Heart left ventricle (tissue), 16 donors: ENCODE data around the gene ROBO1. TPM values are rescaled to one million over a fixed set of nuclear protein-coding genes. Genes with fewer than 3 reads are reported as not detected.

ENCODE experiments used
- ATAC-seq, 4 donors: fragments of 200-7000 bp; cut with Tn5 transposase; one replicate each; pipeline ENCODE4 v1.9.1; 2020 to 2022; ENCODE audit warnings: moderate library complexity in 4 of 4, mild to moderate bottlenecking in 3 of 4, moderate number of reproducible peaks in 1 of 4
- DNase-seq, 5 donors: peaks; one replicate each; pipeline ENCODE4 v3.0.0-alpha.2; 2020
- H3K27ac ChIP-seq, 12 donors: fragments of 200-600 bp; sonication (generic) in 4 of 12; one replicate each; pipeline versions ENCODE4 v1.5.0 to v1.8.0; 2016 to 2022; ENCODE audit warnings: mild to moderate bottlenecking in 2 of 12
- H3K27me3 ChIP-seq, 9 donors: fragments of 200-600 bp; sonication (generic) in 2 of 9; one replicate each; pipeline versions ENCODE4 v1.5.1 to v1.8.0; 2016 to 2022; ENCODE audit warnings: mild to moderate bottlenecking in 3 of 9
- H3K36me3 ChIP-seq, 9 donors: fragments of 200-600 bp; sonication (generic) in 2 of 9; one replicate each; pipeline versions ENCODE4 v1.5.0 to v1.8.0; 2018 to 2022; ENCODE audit warnings: mild to moderate bottlenecking in 2 of 9
- H3K4me1 ChIP-seq, 12 donors: fragments of 200-600 bp; sonication (generic) in 4 of 12; one replicate each; pipeline versions ENCODE4 v1.5.0 to v1.8.0; 2016 to 2022; ENCODE audit warnings: mild to moderate bottlenecking in 3 of 12
- H3K4me3 ChIP-seq, 12 donors: fragments of 200-600 bp; sonication (generic) in 4 of 12; one replicate each; pipeline versions ENCODE4 v1.5.0 to v1.8.0; 2017 to 2022; ENCODE audit warnings: mild to moderate bottlenecking in 9 of 12, moderate library complexity in 4 of 12
- H3K9me3 ChIP-seq, 12 donors: fragments of 200-600 bp; sonication (generic) in 4 of 12; one replicate each; pipeline versions ENCODE4 v1.5.0 to v1.8.0; 2016 to 2022; ENCODE audit warnings: mild to moderate bottlenecking in 1 of 12
- CTCF ChIP-seq, 12 donors: fragments of 200-600 bp; sonication (generic) in 4 of 12; IDR thresholded peaks; one replicate each; pipeline versions ENCODE4 v1.5.0 to v1.8.0; 2018 to 2022; ENCODE audit warnings: antibody characterized with exemption in 12 of 12, mild to moderate bottlenecking in 5 of 12
- POLR2A ChIP-seq, 2 donors: fragments of 450-650 bp; IDR thresholded peaks; one replicate each; pipeline ENCODE4 v1.6.1; 2017; ENCODE audit warnings: antibody characterized with exemption in 2 of 2, mild to moderate bottlenecking in 2 of 2, moderate library complexity in 2 of 2
- WGBS, 4 donors: extraction: QIAGEN DNeasy Blood & Tissue Kit in 2 of 4; methylation state at CpG; one replicate each; pipeline versions ENCODE4 v1.1.5 to v1.1.7; 2013 to 2018; 5-methylcytosine and 5-hydroxymethylcytosine counted together
- intact Hi-C, 10 donors: fragments of 100-400 bp; cut with DNase I; formaldehyde crosslinking; loops; one replicate each; pipeline versions ENCODE4 v1.11.1 to v1.14.2; 2022
- polyA plus RNA-seq, 2 donors: library from polyadenylated mRNA; stranded (reverse); fragments of 200-250 nt; gene quantifications; one replicate each; pipeline ENCODE4 v1.2.3, GENCODE V29; 2013
- total RNA-seq, 9 donors: library from RNA; depleted of rRNA in 2 of 9; stranded (reverse); fragments of >200 nt in 2 of 9; fragmentation: NEBNext Ultra II Directional in 3 of 9; extraction: Animal tissue kit (Norgen Biotek cat#: 25700) in 3 of 9; gene quantifications; one replicate each; pipeline versions ENCODE4 v1.1.0 to v1.2.4, GENCODE V29; 2016 to 2023
- donor health status: ischemic (EF 13 %, LVEDD 7.1; RV severe dilation, severe dysfunction).
- donor health status: healthy with polysubstance abuse.
- donor health status: DM: no; HTN: yes; CAD: no.
- donor health status: DM: no; HTN: no; CAD: no.
- donor health status: ischemic (EF 25% LVEDD 6.9; RV normal size, moderate dysfunction).
- donor health status: ischemic (EF 25% LVEDD 5.7; RV mildly dilated, moderate dysfunction).
- donor health status: healthy.
- donor health status: DM: yes; HTN: yes; CAD: no.
- donor health status: ischemic (EF 35%, LVEDD 5.7; RV mildly dilated, moderate dysfunction).
- donor health status: nonischemic (EF 11% LVEDD 7.7; RV severe dilation, severe dysfunction).
- donor health status: DM: yes; HTN: yes; CAD: no.
- donor health status: PGD.
- donor health status: ischemic (EF 29% LVEDD 5.4; RV normal size, mild dysfunction).
- donor health status: nonischemic (EF 23%, LVEDD 6.1; RV moderate dilation, normal function).

Gene ROBO1
- total and polyA plus RNA-seq, 11 donors: 1.4 to 14.8 (median 5.7) TPM

- Histone ChIP-seq H3K4me1 (peaks cover 0 to 10% (median 0%) of the 10 kb centered on the region in 12 donors), H3K9me3 (no peaks in the 10 kb centered on the region), H3K36me3 (no peaks in the 10 kb centered on the region), H3K27me3 (no peaks in the 10 kb centered on the region), H3K27ac (peak overlapping the region in 2 of 12 donors; percentile 12 to 23), H3K4me3 (no peak overlapping the region)
- DNase-seq: no peak
- TF ChIP-seq POLR2A (IDR thresholded peaks at IDR 0.05) (no peak), CTCF (IDR thresholded peaks at IDR 0.05) (no peak)
- peak in 1 of 4 donors; percentile 29 for ATAC-seq
- intact Hi-C loops: no loop called here
- 64 to 80% (median 67%) methylated on average over 4 of the region's 4 CpGs for WGBS, 4 donors
Observed at GRCh38 chr3:78847203-78847602, 920.6 kb downstream of the ROBO1 start.

GRCh38 chr3:78846718-78847117 is 921.1 kb downstream of the ROBO1 start:
- intact Hi-C loops: no loop called here
- DNase-seq (no peak), ATAC-seq (peak in 2 of 4 donors; percentile 72 to 74)
- WGBS, 4 donors: 41 to 56% (median 47%) methylated on average over 3 of the region's 3 CpGs
- H3K27ac ChIP-seq: peak overlapping the region in 1 of 12 donors; percentile 23
- H3K36me3 ChIP-seq: no peaks in the 10 kb centered on the region
- no peak overlapping the region for H3K4me3 ChIP-seq
- no peaks in the 10 kb centered on the region for H3K27me3 ChIP-seq
- no peaks in the 10 kb centered on the region for H3K9me3 ChIP-seq
- TF ChIP-seq CTCF (IDR thresholded peaks at IDR 0.05) (no peak), POLR2A (IDR thresholded peaks at IDR 0.05) (no peak)
- peaks cover 0 to 10% (median 0%) of the 10 kb centered on the region in 12 donors for H3K4me1 ChIP-seq

- Histone ChIP-seq H3K27ac (no peak overlapping the region), H3K27me3 (no peaks in the 10 kb centered on the region), H3K4me1 (peaks cover 0 to 10% (median 0%) of the 10 kb centered on the region in 12 donors), H3K9me3 (no peaks in the 10 kb centered on the region), H3K36me3 (no peaks in the 10 kb centered on the region), H3K4me3 (no peak overlapping the region)
- no peak for DNase-seq
- WGBS, 4 donors: 81 to 84% (median 82%) methylated on average over 3 of the region's 3 CpGs
- intact Hi-C loops: no loop called here
- no peak for ATAC-seq
- TF ChIP-seq POLR2A (IDR thresholded peaks at IDR 0.05) (no peak), CTCF (IDR thresholded peaks at IDR 0.05) (no peak)
Observed at GRCh38 chr3:78845605-78846004, 922.2 kb downstream of the ROBO1 start.

- no peak for ATAC-seq
- no peak for DNase-seq
- TF ChIP-seq CTCF (IDR thresholded peaks at IDR 0.05) (no peak), POLR2A (IDR thresholded peaks at IDR 0.05) (no peak)
- H3K36me3 ChIP-seq: no peaks in the 10 kb centered on the region
- WGBS, 4 donors: 92 to 97% (median 94%) methylated on average over 4 of the region's 4 CpGs
- H3K27ac ChIP-seq: no peak overlapping the region
- peaks cover 0 to 10% (median 0%) of the 10 kb centered on the region in 12 donors for H3K4me1 ChIP-seq
- no peak overlapping the region for H3K4me3 ChIP-seq
- no peaks in the 10 kb centered on the region for H3K9me3 ChIP-seq
- no peaks in the 10 kb centered on the region for H3K27me3 ChIP-seq
- intact Hi-C loops: no loop called here
Observed at GRCh38 chr3:78844307-78844706, 923.5 kb downstream of the ROBO1 start.
